Lower lobe of right lung (tissue), 2 donors: ENCODE data around the gene CEP112. TPM values are rescaled to one million over a fixed set of nuclear protein-coding genes. Genes with fewer than 3 reads are reported as not detected.

Source experiments
- ATAC-seq, 2 donors: fragments of 200-7000 bp; cut with Tn5 transposase; one replicate each; pipeline ENCODE4 v1.9.1; 2020 to 2022; ENCODE audit warnings: mild to moderate bottlenecking in 2 of 2, moderate library complexity in 2 of 2
- DNase-seq: peaks from one replicate; pipeline ENCODE4 v3.0.0-alpha.2; 2020
- H3K27ac ChIP-seq: fragments of 200-600 bp; one replicate; pipeline ENCODE4 v1.8.0; 2022
- H3K27me3 ChIP-seq: fragments of 200-600 bp; one replicate; pipeline ENCODE4 v1.8.0; 2022; ENCODE audit warnings: low read depth
- H3K36me3 ChIP-seq: fragments of 200-600 bp; one replicate; pipeline ENCODE4 v1.8.0; 2022; ENCODE audit warnings: mild to moderate bottlenecking
- H3K4me1 ChIP-seq: fragments of 200-600 bp; one replicate; pipeline ENCODE4 v1.8.0; 2022
- H3K4me3 ChIP-seq: fragments of 200-600 bp; one replicate; pipeline ENCODE4 v1.8.0; 2022; ENCODE audit warnings: mild to moderate bottlenecking
- H3K9me3 ChIP-seq: fragments of 200-600 bp; one replicate; pipeline ENCODE4 v1.8.0; 2022
- intact Hi-C: fragments of 100-400 bp; cut with DNase I; formaldehyde crosslinking; loops from one replicate; pipeline ENCODE4 v1.11.0; 2022
- total RNA-seq: library from RNA; stranded (reverse); fragmentation: NEBNext Ultra II Directional; extraction: Animal tissue kit (Norgen Biotek cat#: 25700); gene quantifications from one replicate; pipeline ENCODE4 v1.2.1, GENCODE V29; 2021
- TF ChIP-seq, protein P1 (sequence below): fragments of 200-600 bp; IDR thresholded peaks from one replicate; pipeline ENCODE4 v1.8.0; 2022; ENCODE audit warnings: antibody characterized with exemption, mild to moderate bottlenecking
- donor health status: DM: no; HTN: yes; CAD: no; lungs with severe emphysema.

CEP112 gene
- total RNA-seq, 1 donor from 2014 or later, result 30.1 TPM

DNA sequence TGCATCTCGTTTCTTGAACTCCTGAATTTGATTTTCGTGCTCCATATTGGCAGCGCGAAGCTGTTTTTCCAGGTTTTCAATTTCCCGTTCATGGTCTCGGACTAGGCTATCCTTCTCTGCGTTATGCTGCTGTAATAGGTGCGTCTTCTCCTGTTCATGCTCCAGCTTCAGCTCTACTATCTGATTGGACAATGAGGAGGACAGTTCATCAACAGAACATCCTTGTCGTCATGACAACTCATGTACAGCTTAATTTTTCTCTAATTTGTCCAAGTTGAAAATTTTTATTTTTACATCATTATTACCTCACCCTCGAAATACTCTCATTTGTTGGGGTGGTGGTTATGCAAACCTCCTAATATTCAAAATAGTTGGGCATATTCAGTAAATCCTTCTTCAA lies 289.8 kb downstream of the CEP112 start:
- Histone ChIP-seq H3K4me3 (no peak overlapping the region), H3K27me3 (no peaks in the 10 kb centered on the region), H3K4me1 (no peaks in the 10 kb centered on the region), H3K27ac (no peak overlapping the region), H3K36me3 (no peaks in the 10 kb centered on the region), H3K9me3 (no peaks in the 10 kb centered on the region)
- intact Hi-C loops, result no loop called here
- ATAC-seq, result no peak
- DNase-seq, result no peak
- TF ChIP-seq, protein P1, sequence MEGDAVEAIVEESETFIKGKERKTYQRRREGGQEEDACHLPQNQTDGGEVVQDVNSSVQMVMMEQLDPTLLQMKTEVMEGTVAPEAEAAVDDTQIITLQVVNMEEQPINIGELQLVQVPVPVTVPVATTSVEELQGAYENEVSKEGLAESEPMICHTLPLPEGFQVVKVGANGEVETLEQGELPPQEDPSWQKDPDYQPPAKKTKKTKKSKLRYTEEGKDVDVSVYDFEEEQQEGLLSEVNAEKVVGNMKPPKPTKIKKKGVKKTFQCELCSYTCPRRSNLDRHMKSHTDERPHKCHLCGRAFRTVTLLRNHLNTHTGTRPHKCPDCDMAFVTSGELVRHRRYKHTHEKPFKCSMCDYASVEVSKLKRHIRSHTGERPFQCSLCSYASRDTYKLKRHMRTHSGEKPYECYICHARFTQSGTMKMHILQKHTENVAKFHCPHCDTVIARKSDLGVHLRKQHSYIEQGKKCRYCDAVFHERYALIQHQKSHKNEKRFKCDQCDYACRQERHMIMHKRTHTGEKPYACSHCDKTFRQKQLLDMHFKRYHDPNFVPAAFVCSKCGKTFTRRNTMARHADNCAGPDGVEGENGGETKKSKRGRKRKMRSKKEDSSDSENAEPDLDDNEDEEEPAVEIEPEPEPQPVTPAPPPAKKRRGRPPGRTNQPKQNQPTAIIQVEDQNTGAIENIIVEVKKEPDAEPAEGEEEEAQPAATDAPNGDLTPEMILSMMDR, result no peak

DNA sequence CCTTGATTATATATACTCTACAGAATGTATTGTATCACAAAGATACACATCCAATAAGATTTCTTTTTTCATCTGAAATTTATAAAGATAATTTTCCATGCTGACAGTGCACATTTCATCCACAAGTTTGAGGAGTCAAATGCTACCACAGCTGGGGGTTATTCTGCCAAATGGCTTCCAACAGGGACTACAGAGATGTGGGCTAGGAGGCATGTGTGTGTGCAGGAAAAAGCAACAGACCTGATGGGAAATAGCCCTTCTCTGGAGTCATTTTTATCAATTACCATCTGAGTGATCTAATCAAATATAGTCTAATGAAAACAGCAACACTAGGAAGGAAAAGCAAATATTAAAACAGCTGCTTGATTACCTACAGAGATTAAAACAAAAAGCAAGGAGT lies 290.5 kb downstream of the CEP112 start:
- intact Hi-C loops, result no loop called here
- Histone ChIP-seq H3K4me3 (no peak overlapping the region), H3K36me3 (no peaks in the 10 kb centered on the region), H3K9me3 (no peaks in the 10 kb centered on the region), H3K4me1 (no peaks in the 10 kb centered on the region), H3K27me3 (no peaks in the 10 kb centered on the region), H3K27ac (no peak overlapping the region)
- DNase-seq (no peak), ATAC-seq (no peak)
- TF ChIP-seq, protein P1, result no peak

DNA sequence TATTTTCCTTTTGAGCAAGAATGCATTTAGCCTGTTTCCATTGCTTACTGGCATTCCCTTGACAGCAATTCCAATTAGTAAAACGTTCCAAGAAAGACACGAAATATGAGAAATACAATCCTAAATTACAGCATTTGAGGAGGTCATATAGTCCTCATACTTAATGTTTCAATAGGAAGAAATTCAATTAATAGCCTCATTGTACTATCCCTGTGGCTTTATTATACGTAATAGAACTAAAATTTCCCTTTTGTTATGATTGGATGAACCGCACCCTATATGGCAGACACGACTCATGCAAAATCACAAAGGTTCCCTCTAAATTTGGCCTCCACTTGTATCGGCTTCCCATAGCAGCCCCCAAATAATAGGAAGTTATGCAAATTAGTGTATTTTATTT lies 291.7 kb downstream of the CEP112 start:
- Histone ChIP-seq H3K27me3 (no peaks in the 10 kb centered on the region), H3K4me1 (no peaks in the 10 kb centered on the region), H3K4me3 (no peak overlapping the region), H3K9me3 (no peaks in the 10 kb centered on the region), H3K36me3 (no peaks in the 10 kb centered on the region), H3K27ac (no peak overlapping the region)
- DNase-seq, result no peak
- TF ChIP-seq, protein P1, result no peak
- intact Hi-C loops, result no loop called here
- ATAC-seq, result no peak

DNA sequence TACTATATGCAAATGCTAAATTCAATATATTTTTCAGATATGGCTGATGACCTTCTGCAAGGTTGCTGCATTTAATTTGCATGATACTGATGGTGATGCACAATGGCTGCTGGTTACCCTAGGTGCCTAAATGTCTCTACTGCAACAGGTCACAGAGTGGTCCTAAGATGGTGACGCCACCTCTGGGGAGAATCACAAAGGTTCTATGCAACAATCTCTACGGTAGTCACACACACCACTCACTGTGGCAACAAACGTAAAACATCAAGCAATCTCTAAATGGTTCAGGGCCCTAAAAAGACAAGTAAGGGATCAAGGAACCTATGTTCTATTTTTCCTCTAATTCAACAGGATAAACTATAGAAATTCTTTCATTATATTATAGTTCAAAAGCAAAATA lies 293.3 kb downstream of the CEP112 start:
- Histone ChIP-seq H3K36me3 (no peaks in the 10 kb centered on the region), H3K9me3 (no peaks in the 10 kb centered on the region), H3K4me1 (no peaks in the 10 kb centered on the region), H3K4me3 (no peak overlapping the region), H3K27ac (no peak overlapping the region), H3K27me3 (no peaks in the 10 kb centered on the region)
- intact Hi-C loops, result no loop called here
- TF ChIP-seq, protein P1, result no peak
- no peak for DNase-seq
- no peak for ATAC-seq

DNA sequence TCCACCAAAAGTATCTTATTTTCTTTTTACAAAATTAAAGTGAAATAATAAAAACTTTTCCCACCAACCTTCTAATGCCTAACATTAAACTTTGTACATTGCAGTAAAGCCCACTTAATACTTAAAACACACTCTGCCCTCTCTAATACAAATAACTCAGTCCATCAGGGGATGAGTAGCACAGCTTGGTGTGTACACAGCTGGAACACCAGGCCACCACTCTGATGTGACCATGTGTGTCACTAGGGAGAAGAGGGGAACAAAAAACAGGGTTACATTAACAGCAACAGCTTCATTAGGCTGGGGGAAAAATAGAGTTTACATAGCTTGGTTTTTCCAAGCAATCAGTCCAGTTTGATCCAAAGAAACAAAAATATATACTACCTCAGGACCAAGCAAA lies 295.0 kb downstream of the CEP112 start:
- ATAC-seq (no peak), DNase-seq (no peak)
- H3K4me3 ChIP-seq, result no peak overlapping the region
- no peaks in the 10 kb centered on the region for H3K36me3 ChIP-seq
- intact Hi-C loops, result no loop called here
- no peak overlapping the region for H3K27ac ChIP-seq
- TF ChIP-seq, protein P1, result no peak
- H3K9me3 ChIP-seq, result no peaks in the 10 kb centered on the region
- no peaks in the 10 kb centered on the region for H3K4me1 ChIP-seq
- H3K27me3 ChIP-seq, result no peaks in the 10 kb centered on the region

DNA sequence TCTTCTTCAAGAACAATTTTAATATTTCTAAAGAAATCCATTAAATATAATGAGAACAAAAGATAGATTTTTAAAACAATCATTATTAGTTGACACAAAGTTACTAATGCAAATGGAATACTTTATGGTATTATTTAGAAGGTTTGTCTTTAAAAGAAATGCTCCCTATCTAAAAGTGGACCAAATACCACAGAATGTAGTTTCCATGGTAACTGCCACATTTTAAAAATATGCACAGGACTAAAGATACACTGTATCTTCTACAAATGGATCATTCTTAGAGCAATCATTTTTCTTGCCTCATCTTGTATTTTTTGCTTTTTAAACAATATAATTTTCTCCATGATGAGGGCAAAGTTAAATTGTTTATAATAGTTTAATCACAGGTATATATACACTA lies 296.0 kb downstream of the CEP112 start:
- TF ChIP-seq, protein P1, result no peak

More for the DNA sequence above, 296.0 kb downstream of the CEP112 start:
- DNase-seq, result no peak
- intact Hi-C loops, result no loop called here
- Histone ChIP-seq H3K36me3 (no peaks in the 10 kb centered on the region), H3K9me3 (no peaks in the 10 kb centered on the region), H3K27ac (no peak overlapping the region), H3K27me3 (no peaks in the 10 kb centered on the region), H3K4me3 (no peak overlapping the region), H3K4me1 (no peaks in the 10 kb centered on the region)
- ATAC-seq, result no peak
